ENCODE measurements around the gene GPR180. TPM values are rescaled to one million over a fixed set of nuclear protein-coding genes. Genes with fewer than 3 reads are reported as not detected.

Gene GPR180
- total and polyA plus RNA-seq, 10 of the 15 experiments (the other 5 are each of a cell fraction or from before 2014, with no cell fraction given): 1.6 to 7.2 (median 5.3) TPM

GRCh38 chr13:94599877-94600276 lies 1.8 kb upstream of the GPR180 start (continued):
- TF ChIP-seq ELK1 (IDR thresholded peaks at IDR 0.05; ENCODE audit: low read depth, low read length): no peak
- no peak for TF ChIP-seq PAX5 (IDR thresholded peaks at IDR 0.05; ENCODE audit: borderline replicate concordance, low read depth, low read length)

DNA sequence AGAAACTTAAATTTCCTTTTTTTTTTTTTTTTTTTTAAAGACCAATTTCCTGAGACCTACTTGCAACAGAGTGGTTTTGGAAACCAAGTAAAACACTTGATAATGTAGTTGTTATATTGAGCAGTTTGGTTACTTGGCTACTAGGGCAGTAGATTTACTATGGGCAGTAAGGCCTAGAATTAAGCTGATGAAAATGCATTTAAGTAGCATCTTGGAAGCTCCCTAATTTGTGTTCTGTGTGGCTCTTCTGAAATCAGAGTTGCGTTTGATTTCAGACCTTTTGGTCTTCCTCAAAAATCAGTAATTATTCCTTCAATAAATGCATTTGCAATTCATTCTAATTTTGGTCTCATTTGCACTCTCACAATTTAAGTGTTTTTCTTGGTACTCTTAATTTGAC lies 810 bp downstream of the GPR180 start:
- Histone ChIP-seq H3K4me3 (peak overlapping the region; percentile 90), H3K4me2 (ENCODE audit: control insufficient read depth, insufficient read depth) (peak overlapping the region; percentile 84), H2AFZ (ENCODE audit: control insufficient read depth, low read depth, low read length) (peak overlapping the region; percentile 94), H4K20me1 (ENCODE audit: control insufficient read depth, insufficient read depth) (no peaks in the 10 kb centered on the region), H3K79me2 (ENCODE audit: control insufficient read depth, insufficient read depth, low read length) (peaks cover 17% of the 10 kb centered on the region), H3K4me1 (ENCODE audit: control insufficient read depth, insufficient read depth, low read length) (peaks cover 6% of the 10 kb centered on the region; the same call in 1 of the 2 replicates), H3K9ac (ENCODE audit: control insufficient read depth, insufficient read depth, low read length) (peak overlapping the region; percentile 80), H3K27ac (ENCODE audit: control insufficient read depth, insufficient read depth) (peak overlapping the region; percentile 80), H3K36me3 (ENCODE audit: control insufficient read depth in 2 of 2, insufficient read depth in 2 of 2, low read length in 1 of 2) (peaks cover 0 to 9% of the 10 kb centered on the region in 2 experiments; a peak in 1 of 4 replicates), H3K27me3 (replicated peaks in 1 of 2; ENCODE audit: control insufficient read depth in 2 of 2, insufficient read depth in 2 of 2, low read length in 1 of 2) (no peaks in the 10 kb centered on the region), H3K9me3 (replicated peaks; ENCODE audit: control insufficient read depth, insufficient read depth, low read length) (peaks cover 2% of the 10 kb centered on the region; the same call in 1 of the 3 replicates)
- ATAC-seq (no peak), DNase-seq (ENCODE audit: low read depth, low spot score) (no peak), FAIRE-seq (no peak)
- intact Hi-C loops (cut with micrococcal nuclease; ENCODE audit: unreplicated experiment): no loop called here
- TF ChIP-seq KDM1A (IDR thresholded peaks at IDR 0.05; ENCODE audit: borderline replicate concordance) (no peak), HSF1 (IDR thresholded peaks at IDR 0.05; ENCODE audit: low read depth, low read length) (no peak), POLR2A (IDR thresholded peaks at IDR 0.05; ENCODE audit: low read depth, low read length) (no peak), NR2C1 (IDR thresholded peaks at IDR 0.05) (no peak), MEF2A (IDR thresholded peaks at IDR 0.05; ENCODE audit: insufficient read depth, low read depth, low read length) (no peak), BCL3 (IDR thresholded peaks at IDR 0.05; ENCODE audit: borderline replicate concordance, insufficient read depth, low read depth, low read length, poor library complexity, severe bottlenecking) (no peak), SMARCA5 (IDR thresholded peaks at IDR 0.05) (no peak), SUPT20H (IDR thresholded peaks at IDR 0.05; ENCODE audit: borderline replicate concordance, control insufficient read depth, low read depth, low read length) (no peak), RB1 (IDR thresholded peaks at IDR 0.05; ENCODE audit: borderline replicate concordance) (no peak), PAX8 (IDR thresholded peaks at IDR 0.05) (no peak)
- TF ChIP-seq, protein P1, sequence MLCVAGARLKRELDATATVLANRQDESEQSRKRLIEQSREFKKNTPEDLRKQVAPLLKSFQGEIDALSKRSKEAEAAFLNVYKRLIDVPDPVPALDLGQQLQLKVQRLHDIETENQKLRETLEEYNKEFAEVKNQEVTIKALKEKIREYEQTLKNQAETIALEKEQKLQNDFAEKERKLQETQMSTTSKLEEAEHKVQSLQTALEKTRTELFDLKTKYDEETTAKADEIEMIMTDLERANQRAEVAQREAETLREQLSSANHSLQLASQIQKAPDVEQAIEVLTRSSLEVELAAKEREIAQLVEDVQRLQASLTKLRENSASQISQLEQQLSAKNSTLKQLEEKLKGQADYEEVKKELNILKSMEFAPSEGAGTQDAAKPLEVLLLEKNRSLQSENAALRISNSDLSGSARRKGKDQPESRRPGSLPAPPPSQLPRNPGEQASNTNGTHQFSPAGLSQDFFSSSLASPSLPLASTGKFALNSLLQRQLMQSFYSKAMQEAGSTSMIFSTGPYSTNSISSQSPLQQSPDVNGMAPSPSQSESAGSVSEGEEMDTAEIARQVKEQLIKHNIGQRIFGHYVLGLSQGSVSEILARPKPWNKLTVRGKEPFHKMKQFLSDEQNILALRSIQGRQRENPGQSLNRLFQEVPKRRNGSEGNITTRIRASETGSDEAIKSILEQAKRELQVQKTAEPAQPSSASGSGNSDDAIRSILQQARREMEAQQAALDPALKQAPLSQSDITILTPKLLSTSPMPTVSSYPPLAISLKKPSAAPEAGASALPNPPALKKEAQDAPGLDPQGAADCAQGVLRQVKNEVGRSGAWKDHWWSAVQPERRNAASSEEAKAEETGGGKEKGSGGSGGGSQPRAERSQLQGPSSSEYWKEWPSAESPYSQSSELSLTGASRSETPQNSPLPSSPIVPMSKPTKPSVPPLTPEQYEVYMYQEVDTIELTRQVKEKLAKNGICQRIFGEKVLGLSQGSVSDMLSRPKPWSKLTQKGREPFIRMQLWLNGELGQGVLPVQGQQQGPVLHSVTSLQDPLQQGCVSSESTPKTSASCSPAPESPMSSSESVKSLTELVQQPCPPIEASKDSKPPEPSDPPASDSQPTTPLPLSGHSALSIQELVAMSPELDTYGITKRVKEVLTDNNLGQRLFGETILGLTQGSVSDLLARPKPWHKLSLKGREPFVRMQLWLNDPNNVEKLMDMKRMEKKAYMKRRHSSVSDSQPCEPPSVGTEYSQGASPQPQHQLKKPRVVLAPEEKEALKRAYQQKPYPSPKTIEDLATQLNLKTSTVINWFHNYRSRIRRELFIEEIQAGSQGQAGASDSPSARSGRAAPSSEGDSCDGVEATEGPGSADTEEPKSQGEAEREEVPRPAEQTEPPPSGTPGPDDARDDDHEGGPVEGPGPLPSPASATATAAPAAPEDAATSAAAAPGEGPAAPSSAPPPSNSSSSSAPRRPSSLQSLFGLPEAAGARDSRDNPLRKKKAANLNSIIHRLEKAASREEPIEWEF (IDR thresholded peaks at IDR 0.05; ENCODE audit: insufficient replicate concordance, low read depth, low read length): no peak
- ChIA-PET POLR2A (interaction anchor here (0.7 to 1.8 kb wide), 8 partner anchors 11 to 623 kb away, joined by 3 to 6 read pairs (median 4); no protein-coding TSS in a partner anchor), CTCF (interaction anchor here (0.9 to 8.3 kb wide), 2 partner anchors 16 to 802 kb away, joined by 4 to 102 read pairs; no protein-coding TSS in a partner anchor), SMC1A (ENCODE audit: uncharacterized antibody, unreplicated experiment) (interaction anchor here (1.4 to 2.7 kb wide), 4 partner anchors 8 to 53 kb away, joined by 4 to 14 read pairs (median 6); no protein-coding TSS in a partner anchor), RAD21 (ENCODE audit: unreplicated experiment) (interaction anchor here (1.6 to 5.5 kb wide), 2 partner anchors 15 to 167 kb away, joined by 4 to 36 read pairs; no protein-coding TSS in a partner anchor)
- in situ Hi-C loops (cut with MboI): no loop called here
- 6% methylated on average over 1 of the region's 1 CpG for WGBS (ENCODE audit: insufficient coverage, insufficient replicate concordance, low lambda C conversion rate, missing lambda C conversion rate)
- BruUV-seq (replicated peaks): no TSS peak
